Suprapubic skin (tissue), 3 donors: Measurements from ENCODE around the gene CCDC7.

Experiments used
- CTCF ChIP-seq, 2 donors: fragments of 200-600 bp in 1 of 2; fragments of 450-650 bp in 1 of 2; sonication (generic) in 1 of 2; IDR thresholded peaks; one replicate each; pipeline ENCODE4 v1.5.1; 2016 to 2019; ENCODE audit warnings: antibody characterized with exemption in 2 of 2, mild to moderate bottlenecking in 1 of 2, moderate library complexity in 1 of 2
- EP300 ChIP-seq: sonication (generic); formaldehyde crosslinking; IDR thresholded peaks from one replicate; pipeline ENCODE4 v1.6.1; 2017; ENCODE audit warnings: antibody characterized with exemption
- POLR2A ChIP-seq, 2 donors: fragments of 450-650 bp; IDR thresholded peaks; one replicate each; pipeline ENCODE4 v1.6.1; 2017; ENCODE audit warnings: antibody characterized with exemption in 2 of 2, mild to moderate bottlenecking in 2 of 2, moderate library complexity in 2 of 2

GRCh38 chr10:32412499-32412853 is 33.5 kb upstream of the CCDC7 start:
- no peak for TF ChIP-seq EP300
- no peak for TF ChIP-seq POLR2A (IDR thresholded peaks at IDR 0.05)
- no peak for TF ChIP-seq CTCF (IDR thresholded peaks at IDR 0.05)
